ENCODE results near the gene MCC. TPM values are rescaled to one million over a fixed set of nuclear protein-coding genes. Genes with fewer than 3 reads are reported as not detected.

MCC gene
- total RNA-seq, 1 experiment from 2014 or later = 7.6 TPM

- Histone ChIP-seq H3K23me2 (ENCODE audit: insufficient read length, low read depth, low read length, poor library complexity, severe bottlenecking) (no peaks in the 10 kb centered on the region), H2BK20ac (ENCODE audit: low read depth, low read length, poor library complexity, severe bottlenecking) (no peak overlapping the region), H3K23ac (ENCODE audit: insufficient read length, low read depth, low read length) (no peak overlapping the region), H4K91ac (ENCODE audit: insufficient read length, low read depth, low read length) (no peak overlapping the region), H2AFZ (ENCODE audit: low read length) (no peak overlapping the region), H3K4me2 (ENCODE audit: insufficient read depth, insufficient read length, low read length) (no peak overlapping the region), H3K4me1 (ENCODE audit: insufficient read depth, low read length) (no peaks in the 10 kb centered on the region), H2BK15ac (ENCODE audit: low read depth, low read length) (no peak overlapping the region), H2BK5ac (ENCODE audit: insufficient read length, low read length) (no peak overlapping the region), H3K4ac (ENCODE audit: low read depth, low read length) (no peak overlapping the region), H3K9me3 (ENCODE audit: control insufficient read depth, low read depth, low read length) (no peaks in the 10 kb centered on the region), H3K27me3 (ENCODE audit: insufficient read depth, low read length) (no peaks in the 10 kb centered on the region), H4K8ac (replicated peaks; ENCODE audit: insufficient read length, low read depth, low read length) (no peak overlapping the region), H3K9ac (ENCODE audit: extremely low read depth, insufficient read length, low read length) (no peak overlapping the region), H4K5ac (ENCODE audit: insufficient read length, low read depth, low read length) (no peak overlapping the region), H3K79me2 (ENCODE audit: insufficient read depth, low read length) (no peaks in the 10 kb centered on the region), H3T11ph (ENCODE audit: low read length) (no peak overlapping the region), H2AK5ac (ENCODE audit: insufficient read length, low read length) (no peak overlapping the region), H3K14ac (ENCODE audit: insufficient read depth, low read length) (no peak overlapping the region), H3K56ac (ENCODE audit: insufficient read length, low read depth, low read length) (no peak overlapping the region), H3K79me1 (ENCODE audit: insufficient read depth, low read depth, low read length, poor library complexity, severe bottlenecking) (no peaks in the 10 kb centered on the region), H2BK12ac (ENCODE audit: insufficient read length, low read depth, low read length) (no peak overlapping the region), H4K20me1 (ENCODE audit: control insufficient read depth, insufficient read depth, insufficient read length) (no peaks in the 10 kb centered on the region), H3K18ac (ENCODE audit: insufficient read length, low read depth, low read length) (no peak overlapping the region), H3K27ac (ENCODE audit: insufficient read length, low read depth, low read length) (no peak overlapping the region), H2BK120ac (ENCODE audit: low read depth, low read length, poor library complexity, severe bottlenecking) (no peak overlapping the region)
- Mint-ChIP-seq H3K36me3 (ENCODE audit: insufficient read depth in 1 of 3, low read depth in 3 of 3) (no peaks in the 10 kb centered on the region), H3K27ac (no peak overlapping the region), H3K9me3 (no peaks in the 10 kb centered on the region), H3K4me3 (no peak overlapping the region), H3K4me1 (peaks cover 2% of the 10 kb centered on the region in 2 experiments; a peak in 1 of 4 replicates), H3K27me3 (ENCODE audit: low read depth) (no peaks in the 10 kb centered on the region)
- WGBS (ENCODE audit: extremely low coverage, insufficient read length, low lambda C conversion rate) = no CpG with 5 or more reads among the region's 3 CpGs
- TF ChIP-seq CTCF (conservative IDR thresholded peaks at IDR 0.05) = no peak
- DNase-seq = no peak
Observed at GRCh38 chr5:113376640-113377039, 111.6 kb downstream of the MCC start.

All from H9 (cell line).